ENCODE measurements around the gene RPL36AL.

RPL36AL gene

DNA sequence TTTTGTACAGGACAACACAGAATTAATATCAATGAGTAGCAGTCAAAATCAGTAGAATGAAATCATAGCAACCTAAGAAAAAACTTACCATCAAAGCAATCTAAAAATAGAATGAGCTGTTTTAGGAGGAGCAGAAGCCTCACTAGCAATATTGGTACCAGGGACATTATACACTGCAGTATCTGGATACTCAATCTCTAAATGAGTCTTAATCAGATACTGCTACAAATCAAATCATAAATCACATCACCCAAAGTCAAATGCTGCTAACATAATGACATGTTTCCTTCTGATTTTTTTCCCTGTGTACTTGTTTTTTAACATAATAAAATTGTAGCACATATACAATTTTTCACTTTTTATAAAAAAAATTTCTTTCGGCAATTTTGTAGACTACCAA, 42.3 kb downstream of the RPL36AL start:
- DNase-seq: no peak

DNA sequence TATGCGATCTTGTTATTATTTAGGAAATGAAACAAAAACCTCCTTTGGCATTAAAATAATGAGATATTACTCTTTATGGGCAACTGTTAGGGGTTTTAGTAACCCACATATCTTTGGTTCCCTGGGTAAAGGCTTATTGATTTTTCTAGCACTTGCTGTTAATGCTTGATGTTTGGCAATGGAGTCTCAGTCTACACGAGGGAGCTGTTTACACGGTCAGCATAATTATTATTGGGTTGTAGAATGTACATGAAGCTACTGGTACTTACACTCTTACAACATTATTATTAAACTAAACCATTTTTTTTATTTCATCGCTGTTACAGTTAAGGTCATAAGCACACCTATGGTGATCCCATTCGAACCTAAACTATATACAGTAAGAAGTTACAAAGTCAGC, 46.4 kb downstream of the RPL36AL start:
- no peak for DNase-seq

DNA sequence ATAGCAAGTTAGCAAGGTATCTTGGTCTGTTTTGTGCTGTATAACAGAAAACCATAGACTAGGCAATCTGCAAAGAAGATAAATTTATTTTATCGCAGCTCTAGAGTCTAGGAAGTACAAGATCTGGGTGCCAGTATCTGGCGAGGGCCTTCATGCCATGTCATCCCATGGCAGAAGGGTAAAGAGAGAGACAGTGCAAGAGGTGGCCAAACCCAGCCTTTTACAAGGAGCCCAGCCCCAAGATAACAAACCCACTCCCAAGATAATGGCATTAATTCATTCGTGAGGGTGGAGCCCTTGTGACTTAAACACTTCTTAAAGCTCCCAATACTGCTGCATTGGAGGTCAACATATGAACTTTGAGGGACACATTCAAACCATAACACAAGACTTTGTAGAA, 51.1 kb downstream of the RPL36AL start:
- DNase-seq: no peak
